Smooth muscle cell (in vitro differentiated cells): Measurements from ENCODE around the gene PPIL6. TPM values are rescaled to one million over a fixed set of nuclear protein-coding genes. Genes with fewer than 3 reads are reported as not detected.

Experiments
- DNase-seq: peaks from one replicate; lab custom pipeline; 2025; ENCODE audit not compliant: unreplicated experiment; lab: John Stamatoyannopoulos, UW
- H2AFZ ChIP-seq: fragments of 200-600 bp; sonication (generic); 2 replicates; pipeline ENCODE4 v1.6.0; 2016; ENCODE audit warnings: antibody characterized with exemption, low read depth, mild to moderate bottlenecking
- H3F3A ChIP-seq: fragments of 200-600 bp; sonication (generic); 2 replicates; pipeline ENCODE4 v1.6.0; 2017; ENCODE audit warnings: antibody characterized with exemption, low read depth
- H3K27ac ChIP-seq: fragments of 200-600 bp; sonication (generic); 2 replicates; pipeline ENCODE4 v1.5.1; 2016; ENCODE audit warnings: low read depth, mild to moderate bottlenecking
- H3K27me3 ChIP-seq: fragments of 200-600 bp; sonication (generic); 2 replicates; pipeline ENCODE4 v1.6.1; 2016; ENCODE audit warnings: low read depth, mild to moderate bottlenecking
- H3K36me3 ChIP-seq: fragments of 200-600 bp; sonication (generic); 2 replicates; pipeline ENCODE4 v1.5.1; 2016; ENCODE audit warnings: low read depth
- H3K4me1 ChIP-seq: fragments of 200-600 bp; sonication (generic); 2 replicates; pipeline ENCODE4 v1.5.1; 2016; ENCODE audit warnings: low read depth
- H3K4me2 ChIP-seq: fragments of 200-600 bp; sonication (generic); 2 replicates; pipeline ENCODE4 v1.6.0; 2016; ENCODE audit warnings: mild to moderate bottlenecking
- H3K4me3 ChIP-seq: fragments of 200-600 bp; sonication (generic); 2 replicates; pipeline ENCODE4 v1.5.1; 2016; ENCODE audit warnings: mild to moderate bottlenecking
- H3K79me2 ChIP-seq: fragments of 200-600 bp; sonication (generic); 2 replicates; pipeline ENCODE4 v1.6.0; 2016; ENCODE audit warnings: low read depth, mild to moderate bottlenecking
- H3K9ac ChIP-seq: fragments of 200-600 bp; sonication (generic); 2 replicates; pipeline ENCODE4 v1.6.0; 2016; ENCODE audit warnings: low read depth
- H3K9me3 ChIP-seq: fragments of 200-600 bp; sonication (generic); replicated peaks from 2 replicates; pipeline ENCODE4 v1.5.1; 2016; ENCODE audit warnings: low read depth
- H4K20me1 ChIP-seq: fragments of 200-600 bp; sonication (generic); 2 replicates; pipeline ENCODE4 v1.6.0; 2016; ENCODE audit warnings: low read depth
- WGBS: methylation state at CpG from one replicate; pipeline ENCODE4 v1.1.7; 2016; ENCODE audit warnings: low lambda C conversion rate; 5-methylcytosine and 5-hydroxymethylcytosine counted together
- polyA plus RNA-seq: library from polyadenylated mRNA; unstranded; fragments of >200 nt; fragmentation: Nextera tagmentation; extraction: Ambion mirVana; gene quantifications from 2 replicates; pipeline ENCODE4 v1.2.1, GENCODE V29; 2016
- total RNA-seq: library from RNA; depleted of rRNA; stranded (reverse); fragments of >200 nt; gene quantifications from 2 replicates; pipeline ENCODE4 v1.2.3, GENCODE V29; 2014
- TF ChIP-seq, protein P1 (sequence below): fragments of 200-600 bp; sonication (generic); IDR thresholded peaks from 2 replicates; pipeline ENCODE4 v1.5.1; 2017; ENCODE audit warnings: borderline replicate concordance, mild to moderate bottlenecking, antibody characterized with exemption; ENCODE audit not compliant: insufficient read depth, poor library complexity, severe bottlenecking

PPIL6 gene
- total and polyA plus RNA-seq, 2 experiments from 2014 or later, result 1.3 to 1.7 TPM

GRCh38 chr6:109485266-109485935 is 45.0 kb upstream of the PPIL6 start:
- Histone ChIP-seq H4K20me1 (peaks cover 3% of the 10 kb centered on the region), H3K36me3 (no peaks in the 10 kb centered on the region), H3K4me3 (no peak overlapping the region), H3K9ac (no peak overlapping the region), H2AFZ (no peak overlapping the region), H3K9me3 (no peaks in the 10 kb centered on the region), H3F3A (no peaks in the 10 kb centered on the region), H3K4me2 (no peak overlapping the region), H3K79me2 (peaks cover 7% of the 10 kb centered on the region), H3K27me3 (no peaks in the 10 kb centered on the region), H3K4me1 (peaks cover 5% of the 10 kb centered on the region), H3K27ac (no peak overlapping the region)
- no peak for DNase-seq
- TF ChIP-seq, protein P1, sequence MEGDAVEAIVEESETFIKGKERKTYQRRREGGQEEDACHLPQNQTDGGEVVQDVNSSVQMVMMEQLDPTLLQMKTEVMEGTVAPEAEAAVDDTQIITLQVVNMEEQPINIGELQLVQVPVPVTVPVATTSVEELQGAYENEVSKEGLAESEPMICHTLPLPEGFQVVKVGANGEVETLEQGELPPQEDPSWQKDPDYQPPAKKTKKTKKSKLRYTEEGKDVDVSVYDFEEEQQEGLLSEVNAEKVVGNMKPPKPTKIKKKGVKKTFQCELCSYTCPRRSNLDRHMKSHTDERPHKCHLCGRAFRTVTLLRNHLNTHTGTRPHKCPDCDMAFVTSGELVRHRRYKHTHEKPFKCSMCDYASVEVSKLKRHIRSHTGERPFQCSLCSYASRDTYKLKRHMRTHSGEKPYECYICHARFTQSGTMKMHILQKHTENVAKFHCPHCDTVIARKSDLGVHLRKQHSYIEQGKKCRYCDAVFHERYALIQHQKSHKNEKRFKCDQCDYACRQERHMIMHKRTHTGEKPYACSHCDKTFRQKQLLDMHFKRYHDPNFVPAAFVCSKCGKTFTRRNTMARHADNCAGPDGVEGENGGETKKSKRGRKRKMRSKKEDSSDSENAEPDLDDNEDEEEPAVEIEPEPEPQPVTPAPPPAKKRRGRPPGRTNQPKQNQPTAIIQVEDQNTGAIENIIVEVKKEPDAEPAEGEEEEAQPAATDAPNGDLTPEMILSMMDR, result no peak
- WGBS, result 88% methylated on average over 3 of the region's 3 CpGs

- Histone ChIP-seq H3K27ac (no peak overlapping the region), H4K20me1 (peaks cover 4% of the 10 kb centered on the region), H2AFZ (peak overlapping the region; percentile 96), H3K79me2 (peaks cover 13% of the 10 kb centered on the region), H3K4me1 (peaks cover 12% of the 10 kb centered on the region), H3F3A (no peaks in the 10 kb centered on the region), H3K36me3 (no peaks in the 10 kb centered on the region), H3K4me2 (peak overlapping the region; percentile 88), H3K9ac (no peak overlapping the region), H3K27me3 (no peaks in the 10 kb centered on the region), H3K4me3 (no peak overlapping the region), H3K9me3 (no peaks in the 10 kb centered on the region)
- TF ChIP-seq, protein P1, result no peak
- DNase-seq, result no peak
- WGBS, result 90% methylated on average over 3 of the region's 3 CpGs
Observed at GRCh38 chr6:109484122-109484521, 43.7 kb upstream of the PPIL6 start.

GRCh38 chr6:109483735-109484057 is 43.3 kb upstream of the PPIL6 start:
- H3K36me3 ChIP-seq, result no peaks in the 10 kb centered on the region
- H3K4me2 ChIP-seq, result peak overlapping the region; percentile 88
- peaks cover 17% of the 10 kb centered on the region for H3K4me1 ChIP-seq
- H3K27ac ChIP-seq, result no peak overlapping the region
- no peak for DNase-seq
- no peaks in the 10 kb centered on the region for H3K9me3 ChIP-seq
- TF ChIP-seq, protein P1, result no peak
- 9% methylated on average over 6 of the region's 6 CpGs for WGBS
- no peaks in the 10 kb centered on the region for H3K27me3 ChIP-seq
- H4K20me1 ChIP-seq, result peaks cover 8% of the 10 kb centered on the region
- H2AFZ ChIP-seq, result peak overlapping the region; percentile 96
- no peaks in the 10 kb centered on the region for H3F3A ChIP-seq
- H3K79me2 ChIP-seq, result peaks cover 13% of the 10 kb centered on the region
- peak overlapping the region; percentile 54 for H3K4me3 ChIP-seq
- H3K9ac ChIP-seq, result no peak overlapping the region
